Stimulated activated CD4-positive, alpha-beta T cell treated with anti-CD3 and anti-CD28 coated beads, Interleukin-4, amount 100 ng/mL, for 4 hours (primary cell): ENCODE results near the gene BPIFB6.
"Not testable (repeated sequence)": the region's sequence is repeated elsewhere in the genome, so short reads cannot be mapped to it uniquely, and the experiment has no call there.

Experiments
- DNase-seq, 2 experiments: peaks; one replicate each; pipeline ENCODE4 v3.0.0-alpha.2; 2020

The BPIFB6 gene

GRCh38 chr20:33030569-33030968 is 879 bp upstream of the BPIFB6 start:
- no peak for DNase-seq

- DNase-seq = no peak
Measured at GRCh38 chr20:33032555-33032954, 1.1 kb downstream of the BPIFB6 start.

- DNase-seq = no peak
Measured at GRCh38 chr20:33033381-33033780, 1.9 kb downstream of the BPIFB6 start.

GRCh38 chr20:33034115-33034514 is 2.7 kb downstream of the BPIFB6 start:
- no peak for DNase-seq

- no peak for DNase-seq
Measured at GRCh38 chr20:33034901-33035492, 3.5 kb downstream of the BPIFB6 start.

GRCh38 chr20:33037456-33037855 is 6.0 kb downstream of the BPIFB6 start:
- DNase-seq = no peak

- DNase-seq = no peak
Measured at GRCh38 chr20:33038243-33038642, 6.8 kb downstream of the BPIFB6 start.

GRCh38 chr20:33042430-33042829 is 11.0 kb downstream of the BPIFB6 start:
- no peak for DNase-seq

- DNase-seq = no peak
Measured at GRCh38 chr20:33042983-33043730, 11.7 kb downstream of the BPIFB6 start.

- DNase-seq = no peak
Measured at GRCh38 chr20:33043731-33044181, 12.3 kb downstream of the BPIFB6 start.

- DNase-seq = not testable (repeated sequence)
Measured at GRCh38 chr20:33045129-33045721, 13.8 kb downstream of the BPIFB6 start.

GRCh38 chr20:33046412-33046811 is 15.0 kb downstream of the BPIFB6 start:
- DNase-seq = no peak

- DNase-seq = no peak
Measured at GRCh38 chr20:33051333-33051732, 19.9 kb downstream of the BPIFB6 start.

GRCh38 chr20:33053291-33054106 is 22.1 kb downstream of the BPIFB6 start, which contains the start of gene BPIFB3:
TSS of gene BPIFB3 (plus strand) at chr20:33053903. CDS start at chr20:33055436, 1,533 bp downstream.
- no peak for DNase-seq

- DNase-seq = no peak
Measured at GRCh38 chr20:33054381-33054780, 22.9 kb downstream of the BPIFB6 start.

GRCh38 chr20:33054791-33055190 is 23.3 kb downstream of the BPIFB6 start:
- DNase-seq = no peak

- DNase-seq = no peak
Measured at GRCh38 chr20:33059136-33059535, 27.7 kb downstream of the BPIFB6 start.

GRCh38 chr20:33059741-33060390 is 28.4 kb downstream of the BPIFB6 start:
- DNase-seq = no peak

- DNase-seq = no peak
Measured at GRCh38 chr20:33061658-33062028, 30.2 kb downstream of the BPIFB6 start.

- no peak for DNase-seq
Measured at GRCh38 chr20:33062105-33062824, 30.8 kb downstream of the BPIFB6 start.

GRCh38 chr20:33062825-33063149 is 31.3 kb downstream of the BPIFB6 start:
- DNase-seq = no peak

- DNase-seq = no peak
Measured at GRCh38 chr20:33063271-33063670, 31.8 kb downstream of the BPIFB6 start.
